HUES64 (cell line): ENCODE results near the gene CRACDL.
"Not testable (repeated sequence)": the region's sequence is repeated elsewhere in the genome, so short reads cannot be mapped to it uniquely, and the experiment has no call there.

ENCODE experiments used
- H3K27ac ChIP-seq: 2 replicates; pipeline ENCODE4 v1.7.0; 2013; ENCODE audit warnings: low read depth, low read length, inconsistent platforms
- H3K27me3 ChIP-seq: 2 replicates; pipeline ENCODE4 v1.6.1; 2013; ENCODE audit warnings: mild to moderate bottlenecking, low read length; ENCODE audit not compliant: insufficient read depth
- H3K36me3 ChIP-seq: 2 replicates; pipeline ENCODE4 v1.6.1; 2013; ENCODE audit warnings: mild to moderate bottlenecking, low read length; ENCODE audit not compliant: insufficient read depth
- H3K4me1 ChIP-seq: 2 replicates; pipeline ENCODE4 v1.6.1; 2013; ENCODE audit warnings: mild to moderate bottlenecking, low read length, moderate library complexity; ENCODE audit not compliant: insufficient read depth
- H3K4me3 ChIP-seq: 2 replicates; pipeline ENCODE4 v1.5.1; 2013; ENCODE audit warnings: mild to moderate bottlenecking, low read length, moderate library complexity
- H3K9ac ChIP-seq: 2 replicates; pipeline ENCODE4 v1.6.1; 2013; ENCODE audit warnings: mild to moderate bottlenecking, low read depth, low read length
- H3K9me3 ChIP-seq: 2 replicates; pipeline ENCODE4 v1.6.1; 2013; ENCODE audit warnings: low read depth, low read length; ENCODE audit not compliant: insufficient read depth
- WGBS: fragments of 150-250, 120-280 bp; methylation state at CpG from one replicate; pipeline ENCODE4 v1.1.7; 2013; ENCODE audit warnings: missing lambda C conversion rate; 5-methylcytosine and 5-hydroxymethylcytosine counted together

Gene CRACDL

GRCh38 chr2:98902209-98903063 is 33.6 kb downstream of the CRACDL start:
- H3K4me1 ChIP-seq: peaks cover 8% of the 10 kb centered on the region; the same call in 1 of the 2 replicates
- no peaks in the 10 kb centered on the region for H3K36me3 ChIP-seq
- WGBS: 93% methylated on average over 25 of the region's 25 CpGs
- no peak overlapping the region for H3K27ac ChIP-seq
- no peak overlapping the region for H3K9ac ChIP-seq
- H3K9me3 ChIP-seq: no peaks in the 10 kb centered on the region
- no peak overlapping the region for H3K4me3 ChIP-seq
- no peaks in the 10 kb centered on the region for H3K27me3 ChIP-seq

- WGBS: 92% methylated on average over 11 of the region's 11 CpGs
- Histone ChIP-seq H3K9me3 (no peaks in the 10 kb centered on the region), H3K9ac (no peak overlapping the region), H3K27me3 (no peaks in the 10 kb centered on the region), H3K27ac (no peak overlapping the region), H3K4me3 (no peak overlapping the region), H3K4me1 (peaks cover 8% of the 10 kb centered on the region; the same call in 1 of the 2 replicates), H3K36me3 (no peaks in the 10 kb centered on the region)
These were observed 34.3 kb downstream of the CRACDL start for GRCh38 chr2:98901702-98902101.

- peaks cover 8% of the 10 kb centered on the region; the same call in 1 of the 2 replicates for H3K4me1 ChIP-seq
- H3K9ac ChIP-seq: no peak overlapping the region
- H3K27ac ChIP-seq: no peak overlapping the region
- no peak overlapping the region for H3K4me3 ChIP-seq
- no peaks in the 10 kb centered on the region for H3K9me3 ChIP-seq
- H3K36me3 ChIP-seq: no peaks in the 10 kb centered on the region
- no peaks in the 10 kb centered on the region for H3K27me3 ChIP-seq
- 91% methylated on average over 3 of the region's 3 CpGs for WGBS
These were observed 34.7 kb downstream of the CRACDL start for GRCh38 chr2:98901291-98901690.

- Histone ChIP-seq H3K4me1 (peaks cover 8% of the 10 kb centered on the region; the same call in 1 of the 2 replicates), H3K9me3 (no peaks in the 10 kb centered on the region), H3K4me3 (no peak overlapping the region), H3K27me3 (no peaks in the 10 kb centered on the region), H3K27ac (no peak overlapping the region), H3K9ac (no peak overlapping the region), H3K36me3 (no peaks in the 10 kb centered on the region)
- WGBS: 95% methylated on average over 8 of the region's 8 CpGs
These were observed 35.3 kb downstream of the CRACDL start for GRCh38 chr2:98900721-98901120.

GRCh38 chr2:98899703-98900078 is 36.3 kb downstream of the CRACDL start:
- H3K36me3 ChIP-seq, H3K9me3 ChIP-seq, H3K4me3 ChIP-seq, H3K9ac ChIP-seq, H3K27ac ChIP-seq, H3K27me3 ChIP-seq, H3K4me1 ChIP-seq: not testable (repeated sequence)
- WGBS: 88% methylated on average over 2 of the region's 2 CpGs

- Histone ChIP-seq H3K36me3 (no peaks in the 10 kb centered on the region), H3K27me3 (no peaks in the 10 kb centered on the region), H3K4me1 (peaks cover 3% of the 10 kb centered on the region; the same call in 1 of the 2 replicates), H3K27ac (no peak overlapping the region), H3K9me3 (no peaks in the 10 kb centered on the region), H3K9ac (no peak overlapping the region), H3K4me3 (no peak overlapping the region)
- WGBS: 97% methylated on average over 5 of the region's 5 CpGs
These were observed 36.9 kb downstream of the CRACDL start for GRCh38 chr2:98899041-98899702.

GRCh38 chr2:98898423-98898841 is 37.6 kb downstream of the CRACDL start:
- WGBS: 94% methylated on average over 13 of the region's 13 CpGs
- H3K27me3 ChIP-seq: no peaks in the 10 kb centered on the region
- no peak overlapping the region for H3K4me3 ChIP-seq
- H3K27ac ChIP-seq: no peak overlapping the region
- no peaks in the 10 kb centered on the region for H3K9me3 ChIP-seq
- no peak overlapping the region for H3K9ac ChIP-seq
- no peaks in the 10 kb centered on the region for H3K36me3 ChIP-seq
- H3K4me1 ChIP-seq: no peaks in the 10 kb centered on the region

GRCh38 chr2:98897746-98898145 is 38.3 kb downstream of the CRACDL start:
- Histone ChIP-seq H3K4me1 (no peaks in the 10 kb centered on the region), H3K9me3 (no peaks in the 10 kb centered on the region), H3K9ac (no peak overlapping the region), H3K36me3 (no peaks in the 10 kb centered on the region), H3K27ac (no peak overlapping the region), H3K27me3 (no peaks in the 10 kb centered on the region), H3K4me3 (no peak overlapping the region)
- 97% methylated on average over 4 of the region's 4 CpGs for WGBS

GRCh38 chr2:98896944-98897343 is 39.1 kb downstream of the CRACDL start:
- no peaks in the 10 kb centered on the region for H3K4me1 ChIP-seq
- no peak overlapping the region for H3K27ac ChIP-seq
- H3K27me3 ChIP-seq: no peaks in the 10 kb centered on the region
- H3K4me3 ChIP-seq: no peak overlapping the region
- no peaks in the 10 kb centered on the region for H3K9me3 ChIP-seq
- H3K36me3 ChIP-seq: no peaks in the 10 kb centered on the region
- no peak overlapping the region for H3K9ac ChIP-seq
- 94% methylated on average over 9 of the region's 9 CpGs for WGBS

GRCh38 chr2:98896416-98896815 is 39.6 kb downstream of the CRACDL start:
- H3K36me3 ChIP-seq: no peaks in the 10 kb centered on the region
- no peaks in the 10 kb centered on the region for H3K9me3 ChIP-seq
- H3K4me3 ChIP-seq: no peak overlapping the region
- no peaks in the 10 kb centered on the region for H3K27me3 ChIP-seq
- no peaks in the 10 kb centered on the region for H3K4me1 ChIP-seq
- H3K9ac ChIP-seq: no peak overlapping the region
- H3K27ac ChIP-seq: no peak overlapping the region
- WGBS: 90% methylated on average over 2 of the region's 2 CpGs

GRCh38 chr2:98895901-98896300 is 40.1 kb downstream of the CRACDL start:
- H3K4me1 ChIP-seq: no peaks in the 10 kb centered on the region
- WGBS: 94% methylated on average over 9 of the region's 9 CpGs
- no peaks in the 10 kb centered on the region for H3K27me3 ChIP-seq
- H3K9me3 ChIP-seq: no peaks in the 10 kb centered on the region
- H3K9ac ChIP-seq: no peak overlapping the region
- no peak overlapping the region for H3K4me3 ChIP-seq
- no peaks in the 10 kb centered on the region for H3K36me3 ChIP-seq
- no peak overlapping the region for H3K27ac ChIP-seq
